ACC112 (cell line): Measurements from ENCODE around the gene UBE3B.
"Not testable (repeated sequence)": the region's sequence is repeated elsewhere in the genome, so short reads cannot be mapped to it uniquely, and the experiment has no call there.

Source experiments
- H2AFZ ChIP-seq: fragments of 200-600 bp; sonication (generic); one replicate; pipeline ENCODE4 v1.6.0; 2017; ENCODE audit warnings: antibody characterized with exemption, low read length; ENCODE audit not compliant: unreplicated experiment
- H3K27ac ChIP-seq: fragments of 200-600 bp; sonication (generic); 2 replicates; pipeline ENCODE4 v1.5.1; 2014; ENCODE audit warnings: low read depth, mild to moderate bottlenecking, antibody characterized with exemption, low read length, moderate library complexity
- H3K27me3 ChIP-seq: fragments of 200-600 bp; sonication (generic); 2 replicates; pipeline ENCODE4 v1.6.1; 2014; ENCODE audit warnings: mild to moderate bottlenecking, antibody characterized with exemption, low read length, moderate library complexity, mixed read lengths; ENCODE audit not compliant: insufficient read depth
- H3K36me3 ChIP-seq: fragments of 200-600 bp; sonication (generic); 2 replicates; pipeline ENCODE4 v1.6.1; 2016; ENCODE audit warnings: mild to moderate bottlenecking, antibody characterized with exemption, low read length, moderate library complexity, mixed read lengths; ENCODE audit not compliant: insufficient read depth
- H3K4me1 ChIP-seq: fragments of 200-600 bp; sonication (generic); one replicate; pipeline ENCODE4 v1.6.1; 2016; ENCODE audit warnings: low read length, mixed read lengths; ENCODE audit not compliant: insufficient read depth, unreplicated experiment, control insufficient read depth
- H3K4me3 ChIP-seq: fragments of 200-600 bp; sonication (generic); 2 replicates; pipeline ENCODE4 v1.5.1; 2014; ENCODE audit warnings: mild to moderate bottlenecking, low read depth, low read length
- H3K79me2 ChIP-seq: fragments of 200-600 bp; sonication (generic); one replicate; pipeline ENCODE4 v1.6.0; 2016; ENCODE audit warnings: low read length; ENCODE audit not compliant: control insufficient read depth, unreplicated experiment, insufficient read depth

The UBE3B gene

GRCh38 chr12:109477185-109477962, at the start of gene UBE3B, which contains the start of gene KCTD10:
Gene UBE3B (plus strand): TSS chr12:109477634. CDS start chr12:109483552, 5,918 bp downstream.
Gene KCTD10 (minus strand): TSS chr12:109477300. CDS start chr12:109477262, 38 bp downstream.
- Histone ChIP-seq H3K27ac (peak within 1 kb of the TSS; percentile 85), H3K36me3 (no peaks in the 10 kb centered on the region), H3K4me3 (peak within 1 kb of the TSS; percentile 85), H3K79me2 (peaks cover 74% of the 10 kb centered on the region), H3K4me1 (peaks cover 14% of the 10 kb centered on the region), H3K27me3 (no peaks in the 10 kb centered on the region), H2AFZ (peak within 1 kb of the TSS; percentile 95)

GRCh38 chr12:109428037-109428629, 49.3 kb upstream of the UBE3B start:
- no peaks in the 10 kb centered on the region for H3K4me1 ChIP-seq
- H3K79me2 ChIP-seq = no peaks in the 10 kb centered on the region
- H3K4me3 ChIP-seq = no peak overlapping the region
- peaks cover 26% of the 10 kb centered on the region for H3K27me3 ChIP-seq
- H3K27ac ChIP-seq = no peak overlapping the region
- peak overlapping the region; percentile 43 for H2AFZ ChIP-seq
- H3K36me3 ChIP-seq = no peaks in the 10 kb centered on the region

GRCh38 chr12:109428804-109429203, 48.6 kb upstream of the UBE3B start:
- not testable (repeated sequence) for H2AFZ ChIP-seq, H3K79me2 ChIP-seq, H3K4me1 ChIP-seq, H3K27ac ChIP-seq, H3K36me3 ChIP-seq, H3K4me3 ChIP-seq
- peaks cover 20% of the 10 kb centered on the region for H3K27me3 ChIP-seq

GRCh38 chr12:109430244-109430643, 47.2 kb upstream of the UBE3B start:
- Histone ChIP-seq H3K36me3 (no peaks in the 10 kb centered on the region), H3K27me3 (peaks cover 7% of the 10 kb centered on the region), H2AFZ (no peak overlapping the region), H3K4me3 (no peak overlapping the region), H3K4me1 (no peaks in the 10 kb centered on the region), H3K27ac (no peak overlapping the region), H3K79me2 (no peaks in the 10 kb centered on the region)

GRCh38 chr12:109432431-109432830, 45.0 kb upstream of the UBE3B start:
- Histone ChIP-seq H2AFZ (no peak overlapping the region), H3K36me3 (no peaks in the 10 kb centered on the region), H3K79me2 (no peaks in the 10 kb centered on the region), H3K27ac (no peak overlapping the region), H3K4me3 (no peak overlapping the region), H3K27me3 (no peaks in the 10 kb centered on the region), H3K4me1 (no peaks in the 10 kb centered on the region)

GRCh38 chr12:109432842-109433304, 44.6 kb upstream of the UBE3B start:
- Histone ChIP-seq H2AFZ (no peak overlapping the region), H3K36me3 (no peaks in the 10 kb centered on the region), H3K79me2 (no peaks in the 10 kb centered on the region), H3K27ac (no peak overlapping the region), H3K4me3 (no peak overlapping the region), H3K4me1 (no peaks in the 10 kb centered on the region), H3K27me3 (no peaks in the 10 kb centered on the region)

GRCh38 chr12:109433618-109434017, 43.8 kb upstream of the UBE3B start:
- Histone ChIP-seq H3K4me1 (no peaks in the 10 kb centered on the region), H3K27ac (no peak overlapping the region), H2AFZ (no peak overlapping the region), H3K27me3 (no peaks in the 10 kb centered on the region), H3K79me2 (no peaks in the 10 kb centered on the region), H3K36me3 (no peaks in the 10 kb centered on the region), H3K4me3 (no peak overlapping the region)

- Histone ChIP-seq H3K27me3 (no peaks in the 10 kb centered on the region), H3K79me2 (no peaks in the 10 kb centered on the region), H2AFZ (no peak overlapping the region), H3K4me1 (no peaks in the 10 kb centered on the region), H3K4me3 (no peak overlapping the region), H3K27ac (no peak overlapping the region), H3K36me3 (no peaks in the 10 kb centered on the region)
These were observed 42.9 kb upstream of the UBE3B start for GRCh38 chr12:109434582-109434981.

GRCh38 chr12:109435428-109436187, 41.8 kb upstream of the UBE3B start:
- Histone ChIP-seq H3K36me3 (no peaks in the 10 kb centered on the region), H2AFZ (no peak overlapping the region), H3K4me1 (no peaks in the 10 kb centered on the region), H3K27ac (no peak overlapping the region), H3K79me2 (no peaks in the 10 kb centered on the region), H3K27me3 (no peaks in the 10 kb centered on the region), H3K4me3 (no peak overlapping the region)

GRCh38 chr12:109436188-109436560, 41.3 kb upstream of the UBE3B start:
- Histone ChIP-seq H3K36me3 (no peaks in the 10 kb centered on the region), H2AFZ (no peak overlapping the region), H3K4me3 (no peak overlapping the region), H3K27ac (no peak overlapping the region), H3K79me2 (no peaks in the 10 kb centered on the region), H3K4me1 (no peaks in the 10 kb centered on the region), H3K27me3 (no peaks in the 10 kb centered on the region)
